B cell (primary cell): ENCODE measurements around the gene RNPEP. TPM values are rescaled to one million over a fixed set of nuclear protein-coding genes. Genes with fewer than 3 reads are reported as not detected.

Experiments
- ATAC-seq: fragments of 200-7000 bp; cut with Tn5 transposase; one replicate; pipeline ENCODE4 v1.10.0; 2021; ENCODE audit warnings: low read depth, mild to moderate bottlenecking, moderate number of reproducible peaks, moderate library complexity
- CTCF ChIA-PET: fragments of 350-600 bp; sonication (Branson Sonifier 250); formaldehyde crosslinking; loops from one replicate; lab custom pipeline; 2021; ENCODE audit warnings: antibody characterized with exemption, inconsistent platforms; lab: Charles Lee
- POLR2A ChIA-PET: fragments of 350-600 bp; sonication (Branson Sonifier 250); formaldehyde crosslinking; loops from one replicate; lab custom pipeline; 2021; ENCODE audit warnings: antibody characterized with exemption; lab: Charles Lee
- DNase-seq: peaks from one replicate; pipeline ENCODE4 v3.0.0; 2013
- H2AFZ ChIP-seq: 2 replicates; pipeline ENCODE4 v1.6.1; 2012; ENCODE audit warnings: mild to moderate bottlenecking, low read depth, low read length; ENCODE audit not compliant: insufficient read depth, poor library complexity, severe bottlenecking
- H3K27ac ChIP-seq, 2 donors: 1 replicate in 1 of 2; 2 replicates in 1 of 2; pipeline ENCODE4 v1.5.1; 2012 to 2013; ENCODE audit warnings: low read length in 2 of 2, mild to moderate bottlenecking in 2 of 2, moderate library complexity in 1 of 2
- H3K27me3 ChIP-seq, 4 experiments: fragments of 200-600 bp in 1 of 4; sonication (generic) in 1 of 4; replicated peaks in 1 of 4; 1 replicate in 2 of 4; 2 replicates in 2 of 4; pipeline versions ENCODE4 v1.6.1 to v1.7.0; 2013 to 2016; ENCODE audit warnings: low read length in 3 of 4, mild to moderate bottlenecking in 2 of 4, mixed read lengths in 1 of 4, moderate library complexity in 1 of 4; ENCODE audit not compliant: insufficient read depth in 4 of 4, control insufficient read depth in 3 of 4; ENCODE audit errors: control extremely low read depth in 1 of 4
- H3K36me3 ChIP-seq, 2 experiments: replicated peaks in 1 of 2; 1 replicate in 1 of 2; 2 replicates in 1 of 2; pipeline versions ENCODE4 v1.6.1 to v1.7.1; 2013; ENCODE audit warnings: low read length in 1 of 2; ENCODE audit not compliant: insufficient read depth in 2 of 2, control insufficient read depth in 1 of 2; ENCODE audit errors: control extremely low read depth in 1 of 2, extremely low read depth in 1 of 2
- H3K4me1 ChIP-seq, 2 donors: fragments of 200-600 bp in 1 of 2; sonication (generic) in 1 of 2; 1 replicate in 1 of 2; 2 replicates in 1 of 2; pipeline versions ENCODE4 v1.5.1 to v1.6.1; 2013 to 2017; ENCODE audit warnings: low read length in 2 of 2; ENCODE audit not compliant: control insufficient read depth in 2 of 2, insufficient read depth in 2 of 2
- H3K4me2 ChIP-seq: replicated peaks from 2 replicates; pipeline ENCODE3; 2012; ENCODE audit warnings: mild to moderate bottlenecking, low read depth, low read length; ENCODE audit not compliant: poor library complexity, severe bottlenecking
- H3K4me3 ChIP-seq, 5 experiments: fragments of 200-600 bp in 1 of 5; sonication (generic) in 1 of 5; 1 replicate in 3 of 5; 2 replicates in 2 of 5; pipeline versions ENCODE4 v1.5.1 to v1.7.0; 2011 to 2016; ENCODE audit warnings: low read length in 4 of 5, mild to moderate bottlenecking in 4 of 5, low read depth in 2 of 5, control low read depth in 1 of 5, moderate library complexity in 1 of 5; ENCODE audit not compliant: insufficient read depth in 1 of 5; ENCODE audit errors: control extremely low read depth in 1 of 5, extremely low read depth in 1 of 5
- H3K79me2 ChIP-seq: fragments of 200-600 bp; sonication (generic); one replicate; pipeline ENCODE4 v1.6.0; 2016; ENCODE audit warnings: low read length; ENCODE audit not compliant: control insufficient read depth, insufficient read depth
- H3K9ac ChIP-seq: fragments of 200-600 bp; sonication (generic); 2 replicates; pipeline ENCODE4 v1.6.1; 2017; ENCODE audit warnings: mild to moderate bottlenecking, low read length, moderate library complexity
- H3K9me3 ChIP-seq, 3 donors: one replicate each; pipeline versions ENCODE4 v1.6.1 to v1.7.1; 2013; ENCODE audit warnings: low read length in 2 of 3; ENCODE audit not compliant: control insufficient read depth in 2 of 3, insufficient read depth in 1 of 3; ENCODE audit errors: control extremely low read depth in 1 of 3
- H4K20me1 ChIP-seq: 2 replicates; pipeline ENCODE4 v1.6.0; 2012; ENCODE audit warnings: mild to moderate bottlenecking, low read length; ENCODE audit not compliant: insufficient read depth, control insufficient read depth, poor library complexity, severe bottlenecking
- H3K27ac Mint-ChIP-seq: one replicate; pipeline ENCODE4 v1.8.0; 2021; ENCODE audit warnings: mixed read lengths
- H3K27me3 Mint-ChIP-seq: one replicate; pipeline ENCODE4 v1.8.0; 2021; ENCODE audit warnings: mixed read lengths
- H3K4me1 Mint-ChIP-seq: one replicate; pipeline ENCODE4 v1.8.0; 2021; ENCODE audit warnings: mixed read lengths
- H3K4me3 Mint-ChIP-seq: one replicate; pipeline ENCODE4 v1.8.0; 2021; ENCODE audit warnings: mixed read lengths
- H3K9me3 Mint-ChIP-seq: one replicate; pipeline ENCODE4 v1.8.0; 2022; ENCODE audit warnings: mixed read lengths; ENCODE audit not compliant: insufficient read depth
- CTCF ChIP-seq: fragments of 200-600 bp; IDR thresholded peaks from one replicate; pipeline ENCODE4 v1.8.0; 2022; ENCODE audit warnings: antibody characterized with exemption, mild to moderate bottlenecking
- EZH2 ChIP-seq: IDR thresholded peaks from 2 replicates; pipeline ENCODE4 v1.6.1; 2012; ENCODE audit warnings: borderline replicate concordance, low read depth, mild to moderate bottlenecking, moderate library complexity, low read length; ENCODE audit not compliant: insufficient read depth, poor library complexity, severe bottlenecking
- WGBS: methylation state at CpG from one replicate; pipeline ENCODE4 v1.1.5; 2013; ENCODE audit warnings: missing lambda C conversion rate; ENCODE audit not compliant: insufficient coverage; 5-methylcytosine and 5-hydroxymethylcytosine counted together
- intact Hi-C: fragments of 100-400 bp; cut with micrococcal nuclease; formaldehyde crosslinking; loops from one replicate; pipeline ENCODE4 v1.10.0; 2022
- polyA plus RNA-seq: library from polyadenylated mRNA; depleted of rRNA; stranded (reverse); fragments of >200 nt; gene quantifications from 2 replicates; pipeline ENCODE4 v1.2.3, GENCODE V29; 2012
- total RNA-seq, 2 donors: library from RNA; stranded (reverse); fragments of 120-200 nt in 1 of 2; gene quantifications; 1 replicate in 1 of 2; 2 replicates in 1 of 2; pipeline versions ENCODE4 v1.2.3 to v1.2.4, GENCODE V29; 2013 to 2022

Gene RNPEP
- total and polyA plus RNA-seq, 2 donors (not counting 1 experiment from before 2014, with no cell fraction given) = 28.9 to 42.9 TPM

GRCh38 chr1:201988601-201989000 is 6.2 kb downstream of the RNPEP start:
- no peak for TF ChIP-seq CTCF
- TF ChIP-seq EZH2 = no peak
- ATAC-seq = no peak
- H3K4me1 ChIP-seq = peaks cover 1 to 2% of the 10 kb centered on the region in 2 donors
- H3K4me3 Mint-ChIP-seq = no peak overlapping the region
- ChIA-PET POLR2A (interaction anchor here (0.5 kb wide), 1 partner anchor 499 kb away, joined by 3 read pairs; no protein-coding TSS in a partner anchor), CTCF (interaction anchor here (3.3 kb wide), 1 partner anchor 11 kb away, joined by 13 read pairs; no protein-coding TSS in a partner anchor)
- peaks cover 0 to 36% of the 10 kb centered on the region in 2 experiments for H3K36me3 ChIP-seq
- no peaks in the 10 kb centered on the region for H3K9me3 Mint-ChIP-seq
- H3K27ac ChIP-seq = no peak overlapping the region
- no peak overlapping the region for H3K27ac Mint-ChIP-seq
- no peaks in the 10 kb centered on the region for H3K27me3 Mint-ChIP-seq
- H4K20me1 ChIP-seq = peaks cover 2% of the 10 kb centered on the region
- no peak overlapping the region for H3K9ac ChIP-seq
- peaks cover 2% of the 10 kb centered on the region for H3K79me2 ChIP-seq
- intact Hi-C loops = loop anchor here (10.0 kb wide), 2 partner anchors 176 to 356 kb away; partner anchors contain the start of genes PPP1R12B, PTPN7 and UBE2T
- peaks cover 14% of the 10 kb centered on the region for H3K4me1 Mint-ChIP-seq
- no peak for DNase-seq
- H2AFZ ChIP-seq = no peak overlapping the region
- 92% methylated on average over 5 of the region's 7 CpGs for WGBS
- H3K4me3 ChIP-seq = no peak overlapping the region
- no peaks in the 10 kb centered on the region for H3K9me3 ChIP-seq
- H3K27me3 ChIP-seq = no peaks in the 10 kb centered on the region
- H3K4me2 ChIP-seq = no peak overlapping the region

GRCh38 chr1:201989354-201990128 is 7.1 kb downstream of the RNPEP start:
- Histone ChIP-seq H3K9ac (no peak overlapping the region), H3K27me3 (no peaks in the 10 kb centered on the region), H3K79me2 (no peaks in the 10 kb centered on the region), H3K27ac (no peak overlapping the region), H4K20me1 (no peaks in the 10 kb centered on the region), H3K4me3 (no peak overlapping the region), H3K4me2 (no peak overlapping the region), H3K36me3 (peaks cover 0 to 36% of the 10 kb centered on the region in 2 experiments), H2AFZ (no peak overlapping the region), H3K9me3 (no peaks in the 10 kb centered on the region), H3K4me1 (no peaks in the 10 kb centered on the region)
- ChIA-PET CTCF (interaction anchor here (0.7 to 3.3 kb wide), 2 partner anchors 11 to 151 kb away, joined by 4 to 13 read pairs; no protein-coding TSS in a partner anchor), POLR2A (interaction anchor here (0.5 kb wide), 1 partner anchor 500 kb away, joined by 3 read pairs; no protein-coding TSS in a partner anchor)
- ATAC-seq (no peak), DNase-seq (no peak)
- Mint-ChIP-seq H3K27me3 (no peaks in the 10 kb centered on the region), H3K27ac (no peak overlapping the region), H3K4me1 (peaks cover 8% of the 10 kb centered on the region), H3K9me3 (no peaks in the 10 kb centered on the region), H3K4me3 (no peak overlapping the region)
- WGBS = 99% methylated on average over 10 of the region's 10 CpGs
- TF ChIP-seq CTCF = no peak
- no peak for TF ChIP-seq EZH2
- intact Hi-C loops = loop anchor here (10.0 kb wide), 2 partner anchors 175 to 355 kb away; partner anchors contain the start of genes PPP1R12B, PTPN7 and UBE2T
